Measurements from ENCODE around the gene MED27. TPM values are rescaled to one million over a fixed set of nuclear protein-coding genes. Genes with fewer than 3 reads are reported as not detected.

Gene MED27
- total RNA-seq, 1 donor: 25.7 TPM

GRCh38 chr9:132108728-132109127 lies 29.1 kb upstream of the MED27 start:
- no peaks in the 10 kb centered on the region for H4K20me1 ChIP-seq (ENCODE audit: insufficient read depth, low read length)
- peaks cover 20% of the 10 kb centered on the region for H3K27me3 ChIP-seq (ENCODE audit: insufficient read depth, low read length)
- H3K4me1 ChIP-seq (ENCODE audit: insufficient read depth, low read length): no peaks in the 10 kb centered on the region
- H3K27ac ChIP-seq (ENCODE audit: low read depth, low read length): no peak overlapping the region
- no peaks in the 10 kb centered on the region for H3K36me3 ChIP-seq (ENCODE audit: insufficient read depth, low read length)
- DNase-seq (ENCODE audit: insufficient read length, low spot score, missing footprints): no peak
- H3K4me3 ChIP-seq (ENCODE audit: insufficient read depth, low read length): no peak overlapping the region
- no peak overlapping the region for H3K4me2 ChIP-seq (ENCODE audit: insufficient read depth, low read length)
- no peak for TF ChIP-seq CTCF (IDR thresholded peaks at IDR 0.05; ENCODE audit: extremely low read depth, low read depth, low read length)
- H3K9me3 ChIP-seq (ENCODE audit: low read depth, low read length): no peaks in the 10 kb centered on the region
- H2AFZ ChIP-seq (ENCODE audit: low read length): no peak overlapping the region
- H3K79me2 ChIP-seq (ENCODE audit: insufficient read depth, low read length): no peaks in the 10 kb centered on the region

- Histone ChIP-seq H3K4me1 (ENCODE audit: insufficient read depth, low read length) (no peaks in the 10 kb centered on the region), H4K20me1 (ENCODE audit: insufficient read depth, low read length) (no peaks in the 10 kb centered on the region), H2AFZ (ENCODE audit: low read length) (no peak overlapping the region), H3K4me2 (ENCODE audit: insufficient read depth, low read length) (no peak overlapping the region), H3K9me3 (ENCODE audit: low read depth, low read length) (no peaks in the 10 kb centered on the region), H3K27ac (ENCODE audit: low read depth, low read length) (no peak overlapping the region), H3K27me3 (ENCODE audit: insufficient read depth, low read length) (peaks cover 41% of the 10 kb centered on the region), H3K79me2 (ENCODE audit: insufficient read depth, low read length) (no peaks in the 10 kb centered on the region), H3K36me3 (ENCODE audit: insufficient read depth, low read length) (no peaks in the 10 kb centered on the region), H3K4me3 (ENCODE audit: insufficient read depth, low read length) (no peak overlapping the region)
- no peak for DNase-seq (ENCODE audit: insufficient read length, low spot score, missing footprints)
- no peak for TF ChIP-seq CTCF (IDR thresholded peaks at IDR 0.05; ENCODE audit: extremely low read depth, low read depth, low read length)
Measured at GRCh38 chr9:132099741-132100407, 20.2 kb upstream of the MED27 start.

GRCh38 chr9:132099167-132099566 lies 19.5 kb upstream of the MED27 start:
- no peak for DNase-seq (ENCODE audit: insufficient read length, low spot score, missing footprints)
- Histone ChIP-seq H3K4me1 (ENCODE audit: insufficient read depth, low read length) (peaks cover 7% of the 10 kb centered on the region), H4K20me1 (ENCODE audit: insufficient read depth, low read length) (no peaks in the 10 kb centered on the region), H3K27ac (ENCODE audit: low read depth, low read length) (no peak overlapping the region), H3K36me3 (ENCODE audit: insufficient read depth, low read length) (no peaks in the 10 kb centered on the region), H3K4me2 (ENCODE audit: insufficient read depth, low read length) (no peak overlapping the region), H3K79me2 (ENCODE audit: insufficient read depth, low read length) (no peaks in the 10 kb centered on the region), H2AFZ (ENCODE audit: low read length) (no peak overlapping the region), H3K9me3 (ENCODE audit: low read depth, low read length) (no peaks in the 10 kb centered on the region), H3K27me3 (ENCODE audit: insufficient read depth, low read length) (peaks cover 41% of the 10 kb centered on the region), H3K4me3 (ENCODE audit: insufficient read depth, low read length) (no peak overlapping the region)
- no peak for TF ChIP-seq CTCF (IDR thresholded peaks at IDR 0.05; ENCODE audit: extremely low read depth, low read depth, low read length)

GRCh38 chr9:132094314-132094791 lies 14.7 kb upstream of the MED27 start:
- no peak overlapping the region for H3K4me3 ChIP-seq (ENCODE audit: insufficient read depth, low read length)
- no peaks in the 10 kb centered on the region for H3K36me3 ChIP-seq (ENCODE audit: insufficient read depth, low read length)
- H3K9me3 ChIP-seq (ENCODE audit: low read depth, low read length): no peaks in the 10 kb centered on the region
- H3K4me1 ChIP-seq (ENCODE audit: insufficient read depth, low read length): peaks cover 8% of the 10 kb centered on the region
- no peak for DNase-seq (ENCODE audit: insufficient read length, low spot score, missing footprints)
- H3K27ac ChIP-seq (ENCODE audit: low read depth, low read length): no peak overlapping the region
- no peak overlapping the region for H3K4me2 ChIP-seq (ENCODE audit: insufficient read depth, low read length)
- no peak overlapping the region for H2AFZ ChIP-seq (ENCODE audit: low read length)
- no peak for TF ChIP-seq CTCF (IDR thresholded peaks at IDR 0.05; ENCODE audit: extremely low read depth, low read depth, low read length)
- H4K20me1 ChIP-seq (ENCODE audit: insufficient read depth, low read length): no peaks in the 10 kb centered on the region
- H3K79me2 ChIP-seq (ENCODE audit: insufficient read depth, low read length): no peaks in the 10 kb centered on the region
- H3K27me3 ChIP-seq (ENCODE audit: insufficient read depth, low read length): peaks cover 33% of the 10 kb centered on the region
